NB4 (cell line): ENCODE data around the gene SLC15A3.

Experiments used
- DNase-seq: peaks from one replicate; pipeline ENCODE4 v3.0.0; 2010; ENCODE audit warnings: low read depth
- H3K4me3 ChIP-seq: one replicate; pipeline ENCODE4 v1.5.1; 2011; ENCODE audit warnings: mild to moderate bottlenecking, low read depth, low read length, moderate library complexity
- CTCF ChIP-seq: IDR thresholded peaks from one replicate; pipeline ENCODE4 v1.5.1; 2012; ENCODE audit warnings: low read depth, low read length
- MAX ChIP-seq: IDR thresholded peaks from 2 replicates; pipeline ENCODE4 v1.6.1; 2011; ENCODE audit warnings: low read depth, low read length
- MYC ChIP-seq: IDR thresholded peaks from 2 replicates; pipeline ENCODE4 v1.6.1; 2011; ENCODE audit warnings: low read depth, low read length
- POLR2A ChIP-seq: IDR thresholded peaks from 2 replicates; pipeline ENCODE4 v1.6.1; 2011; ENCODE audit warnings: mild to moderate bottlenecking; ENCODE audit not compliant: insufficient read length; ENCODE audit errors: extremely low read depth

The SLC15A3 gene

GRCh38 chr11:60939301-60939700 is 12.7 kb downstream of the SLC15A3 start:
- TF ChIP-seq CTCF = no peak
- TF ChIP-seq POLR2A = no peak
- TF ChIP-seq MAX = no peak
- no peak for TF ChIP-seq MYC
- H3K4me3 ChIP-seq = no peak overlapping the region
- DNase-seq = no peak

- H3K4me3 ChIP-seq = no peak overlapping the region
- TF ChIP-seq MAX = no peak
- TF ChIP-seq MYC = no peak
- no peak for TF ChIP-seq CTCF
- no peak for TF ChIP-seq POLR2A
- no peak for DNase-seq
Observed at GRCh38 chr11:60938500-60938899, 13.5 kb downstream of the SLC15A3 start.

GRCh38 chr11:60937811-60938210 is 14.2 kb downstream of the SLC15A3 start:
- no peak for TF ChIP-seq MYC
- no peak for TF ChIP-seq POLR2A
- TF ChIP-seq MAX = no peak
- no peak for TF ChIP-seq CTCF
- H3K4me3 ChIP-seq = no peak overlapping the region
- DNase-seq = no peak

- no peak for DNase-seq
- TF ChIP-seq CTCF = no peak
- TF ChIP-seq POLR2A = no peak
- TF ChIP-seq MYC = no peak
- no peak for TF ChIP-seq MAX
- no peak overlapping the region for H3K4me3 ChIP-seq
Observed at GRCh38 chr11:60937144-60937527, 14.8 kb downstream of the SLC15A3 start.

- no peak for TF ChIP-seq MAX
- no peak for TF ChIP-seq MYC
- TF ChIP-seq POLR2A = no peak
- no peak for TF ChIP-seq CTCF
- no peak for DNase-seq
- H3K4me3 ChIP-seq = no peak overlapping the region
Observed at GRCh38 chr11:60936467-60937143, 15.4 kb downstream of the SLC15A3 start.
